Measurements from ENCODE around the gene TFPI.

TFPI gene

DNA sequence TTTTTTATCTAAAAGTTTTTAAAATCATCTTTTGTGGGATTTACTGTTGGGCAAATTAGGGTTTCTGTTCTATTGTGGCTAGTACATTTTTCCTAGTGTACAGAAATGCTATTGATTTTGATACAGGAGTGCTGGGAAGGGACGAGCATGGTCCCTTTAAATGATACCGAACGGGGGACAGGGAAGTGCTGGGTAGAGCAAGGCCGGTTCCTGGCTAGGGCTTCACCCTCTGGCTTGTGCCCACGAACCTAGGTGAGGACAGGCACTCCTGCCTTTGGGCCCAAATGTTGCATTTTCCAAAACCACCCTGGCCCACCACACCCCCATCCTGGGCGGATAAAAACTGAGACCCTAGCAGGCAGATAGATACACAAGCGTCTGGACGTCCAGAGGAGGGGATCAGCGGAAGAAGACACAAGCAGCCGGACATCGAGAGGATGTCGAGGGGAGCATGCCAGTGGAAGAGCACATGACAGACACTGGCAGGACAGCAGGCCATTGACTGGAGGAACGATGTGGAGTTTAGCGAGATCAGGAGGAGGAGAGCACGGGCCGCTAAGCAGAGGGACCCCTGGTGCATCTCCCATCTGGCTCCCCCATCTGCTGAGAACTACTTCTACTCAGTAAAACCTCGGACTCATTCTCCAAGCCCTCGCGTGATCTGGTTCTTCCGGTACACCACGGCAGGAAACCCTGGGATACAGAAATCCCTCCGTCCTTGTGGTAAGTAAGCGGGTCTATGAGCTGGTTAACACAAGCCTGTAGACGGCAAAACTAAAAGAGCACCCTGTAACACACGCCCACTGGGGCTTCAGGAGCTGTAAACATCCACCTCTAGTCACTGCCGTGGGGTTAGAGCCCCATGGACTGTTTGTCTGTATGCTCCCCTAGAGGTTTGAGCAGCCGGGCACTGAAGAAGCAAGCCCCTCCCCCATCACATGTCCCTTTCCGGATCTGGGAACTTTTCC is 92.7 kb downstream of the TFPI start:
- DNase-seq, result no peak

DNA sequence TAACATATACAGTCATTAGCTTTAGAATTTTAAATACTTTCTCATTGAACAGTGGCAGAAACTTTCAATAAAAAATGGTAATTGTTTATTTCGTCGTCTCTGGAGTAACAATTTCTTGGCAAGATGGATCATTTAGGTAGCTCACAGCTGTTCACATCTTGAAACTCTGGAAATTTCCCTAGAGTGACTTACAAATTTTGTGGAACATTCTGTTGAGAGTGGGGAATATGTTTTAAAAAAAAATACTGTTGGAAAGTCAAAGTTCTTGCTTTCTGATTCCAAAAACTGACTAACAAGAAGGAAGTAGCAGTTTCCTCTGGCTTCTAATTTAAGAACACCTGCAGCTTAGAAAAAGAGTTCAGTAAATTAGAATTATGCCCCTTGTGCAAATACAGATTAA is 95.0 kb downstream of the TFPI start:
- no peak for DNase-seq

DNA sequence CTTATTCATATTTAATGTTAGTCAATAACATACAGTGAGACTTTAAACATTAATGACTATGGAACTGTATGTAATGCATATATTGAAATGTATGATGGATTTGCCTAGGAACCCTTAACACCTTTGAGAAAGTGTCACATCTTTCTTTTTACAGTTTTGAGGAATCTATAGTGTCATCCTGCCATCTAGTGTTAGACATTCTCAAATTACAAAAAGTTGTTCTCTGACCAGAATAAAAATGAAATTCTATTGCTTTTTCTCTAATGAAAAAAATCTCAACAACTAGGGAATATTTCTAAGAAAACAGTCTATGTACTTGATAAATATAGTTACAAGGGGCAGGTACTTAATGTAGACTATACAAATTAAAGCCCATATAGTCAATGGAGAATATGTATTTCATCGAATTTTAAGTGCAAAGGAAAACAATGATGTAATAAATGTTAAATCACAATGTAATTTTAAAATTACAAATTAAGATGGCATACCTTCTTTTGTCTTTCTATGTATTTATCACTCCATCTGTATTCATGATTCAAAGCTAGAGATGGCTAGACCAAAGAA is 101.1 kb downstream of the TFPI start:
- no peak for DNase-seq

DNA sequence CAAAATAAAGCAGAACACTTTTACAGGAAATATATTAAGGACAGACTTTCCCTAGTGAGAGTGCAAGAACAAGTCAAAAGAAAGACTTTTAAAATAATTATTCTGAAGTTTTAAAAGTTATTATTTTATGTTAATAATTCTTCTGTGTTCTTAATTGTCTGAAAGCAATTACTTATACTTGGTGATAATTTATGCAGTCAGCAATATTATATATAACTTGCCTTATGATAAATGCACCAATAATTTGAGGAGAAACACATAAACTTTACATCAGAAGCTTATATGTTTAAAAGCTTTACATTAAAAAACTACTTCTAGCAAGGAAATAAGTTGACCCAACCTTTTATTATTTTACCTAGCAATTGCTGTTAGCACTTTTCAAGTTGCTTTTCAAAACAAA is 102.7 kb downstream of the TFPI start:
- no peak for DNase-seq

- DNase-seq, result no peak
Observed at GRCh38 chr2:187447336-187447735, 106.9 kb downstream of the TFPI start.

DNA sequence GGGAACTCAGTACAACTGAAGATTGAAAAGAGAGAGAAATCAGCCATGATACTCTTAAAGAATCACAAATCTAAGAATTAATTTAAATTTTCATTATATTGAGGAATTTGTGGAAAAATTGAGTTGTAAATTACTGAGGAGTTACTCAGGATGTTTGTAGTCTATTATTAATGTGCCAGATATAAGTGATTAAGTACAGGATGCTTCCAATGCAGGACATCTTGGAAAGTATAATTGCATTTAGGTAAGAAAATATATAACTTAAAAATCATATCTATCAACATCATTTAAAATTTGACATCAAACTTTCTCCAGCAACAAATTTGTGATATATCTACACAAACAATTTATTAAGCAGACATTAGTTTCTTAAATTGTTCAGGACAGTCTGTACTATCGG is 107.5 kb downstream of the TFPI start:
- DNase-seq, result no peak

- no peak for DNase-seq
Observed at GRCh38 chr2:187445051-187445450, 109.2 kb downstream of the TFPI start.

GRCh38 chr2:187442778-187443177 is 111.5 kb downstream of the TFPI start:
- DNase-seq, result no peak

DNA sequence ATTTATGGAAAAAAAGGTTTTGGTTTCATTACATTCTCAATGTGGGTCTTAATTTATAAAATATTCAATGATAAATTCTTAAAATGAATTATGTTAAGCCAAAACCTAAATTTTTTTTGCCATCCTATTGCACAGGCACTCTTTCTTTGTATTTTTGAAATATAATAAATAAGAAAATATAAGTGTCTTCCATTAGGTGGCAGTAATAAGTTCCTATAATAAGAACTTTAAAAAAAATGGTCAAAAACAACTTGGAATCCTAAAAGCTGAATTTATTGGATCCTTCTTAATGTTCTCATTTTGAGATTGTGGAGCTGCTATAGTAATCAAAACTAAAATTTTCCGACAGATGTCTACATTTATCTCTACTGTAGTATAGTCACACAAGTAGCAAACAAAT is 111.9 kb downstream of the TFPI start:
- no peak for DNase-seq

DNA sequence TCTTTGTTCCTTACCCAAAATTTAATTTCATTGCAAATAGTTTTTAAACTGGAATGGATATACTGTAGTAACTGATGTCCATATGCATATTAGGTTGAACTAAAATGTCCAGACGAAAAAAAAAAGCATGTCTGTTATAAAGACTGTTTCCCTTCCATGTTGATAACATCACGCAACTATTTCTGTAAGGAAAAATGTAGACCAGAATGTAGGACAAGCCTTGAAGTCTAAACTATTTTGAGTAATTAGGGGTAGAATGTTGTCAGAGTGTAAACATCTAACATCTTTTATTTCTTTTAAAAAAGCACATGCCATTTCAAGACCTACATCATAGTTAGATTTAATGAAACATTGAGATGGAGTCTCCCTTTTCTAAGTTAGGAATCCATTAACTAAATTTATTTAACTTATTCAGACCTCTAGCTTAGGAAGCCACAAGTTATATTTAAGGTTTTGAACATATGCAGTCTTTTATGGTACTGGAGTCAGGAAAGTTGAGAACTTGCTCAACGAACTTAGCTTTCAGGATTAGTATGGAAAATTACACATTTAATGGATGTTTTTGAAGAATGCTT is 114.0 kb downstream of the TFPI start:
- DNase-seq, result no peak

DNA sequence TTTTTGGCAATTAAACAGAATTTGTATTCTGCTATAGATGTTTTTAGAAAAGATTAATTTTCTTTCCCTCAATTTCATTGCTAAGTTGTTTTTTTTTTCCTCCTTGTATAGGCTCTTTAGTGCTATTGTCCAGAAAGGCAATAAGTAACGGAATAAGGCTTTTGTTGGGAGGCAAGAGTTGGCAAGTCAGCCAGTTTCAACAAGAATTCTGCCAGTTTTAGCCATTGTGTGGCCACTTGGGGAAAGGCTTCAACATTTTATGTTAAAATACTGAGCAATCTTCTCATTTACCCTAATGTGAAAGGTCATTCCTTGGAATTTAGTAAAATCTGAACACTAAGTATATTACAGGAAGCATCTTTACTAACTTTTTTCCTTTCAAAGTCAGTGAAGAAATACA is 115.8 kb downstream of the TFPI start:
- DNase-seq, result no peak

DNA sequence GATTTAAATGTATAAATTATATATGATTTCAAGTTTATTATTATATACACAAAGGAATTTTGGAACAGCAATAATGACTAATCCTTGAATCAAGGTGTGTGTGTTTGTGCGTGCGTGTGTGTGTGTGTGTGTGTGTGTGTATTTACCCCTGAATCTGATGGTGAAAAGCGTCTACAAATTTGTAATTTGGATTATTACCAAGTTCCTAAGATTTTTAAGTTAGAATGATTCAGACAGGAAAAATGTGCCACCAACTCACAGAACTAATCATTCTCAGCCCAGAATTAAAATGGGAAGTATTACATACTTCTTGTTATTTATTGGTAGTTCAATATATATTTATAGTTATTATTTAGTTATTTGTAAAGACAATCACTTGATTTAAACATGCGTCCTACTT is 118.5 kb downstream of the TFPI start:
- no peak for DNase-seq

DNA sequence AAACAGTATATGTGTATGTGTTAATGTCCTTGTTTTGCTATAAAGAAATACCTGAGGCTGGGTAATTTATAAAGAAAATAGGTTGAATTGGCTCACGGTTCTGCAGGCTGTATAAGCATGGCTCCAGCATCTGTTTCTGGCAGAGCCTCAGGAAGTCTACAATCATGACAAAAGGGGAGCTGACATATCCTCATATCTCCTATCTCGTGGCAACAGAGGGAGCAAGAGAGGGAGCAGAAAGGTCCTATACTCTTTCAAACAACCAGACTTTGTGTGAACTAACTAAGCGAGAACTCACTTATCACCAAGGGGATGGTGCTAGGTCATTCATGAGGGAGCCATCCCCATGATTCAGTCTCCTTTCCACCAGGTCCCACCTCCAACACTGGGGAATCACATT is 119.2 kb downstream of the TFPI start:
- DNase-seq, result no peak

DNA sequence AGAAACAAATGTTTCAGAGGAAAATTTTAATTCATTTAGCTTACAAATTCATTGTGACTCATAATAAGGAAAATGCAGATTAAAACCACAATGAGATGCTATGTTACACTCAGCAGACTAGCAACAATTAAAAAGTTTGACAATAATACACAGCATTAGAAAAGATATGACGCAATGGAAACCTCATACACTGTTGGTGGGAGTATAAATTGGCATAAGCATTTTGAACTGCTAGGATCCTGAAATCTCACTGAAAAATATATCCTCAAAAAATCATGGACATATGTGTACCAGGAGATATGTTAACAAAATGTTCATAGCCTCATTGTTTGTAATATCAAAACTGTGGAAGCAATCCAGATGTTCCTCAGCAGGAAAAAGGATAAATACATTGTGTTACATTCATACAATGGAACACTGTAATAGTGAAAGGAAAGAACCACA is 119.9 kb downstream of the TFPI start:
- no peak for DNase-seq

DNA sequence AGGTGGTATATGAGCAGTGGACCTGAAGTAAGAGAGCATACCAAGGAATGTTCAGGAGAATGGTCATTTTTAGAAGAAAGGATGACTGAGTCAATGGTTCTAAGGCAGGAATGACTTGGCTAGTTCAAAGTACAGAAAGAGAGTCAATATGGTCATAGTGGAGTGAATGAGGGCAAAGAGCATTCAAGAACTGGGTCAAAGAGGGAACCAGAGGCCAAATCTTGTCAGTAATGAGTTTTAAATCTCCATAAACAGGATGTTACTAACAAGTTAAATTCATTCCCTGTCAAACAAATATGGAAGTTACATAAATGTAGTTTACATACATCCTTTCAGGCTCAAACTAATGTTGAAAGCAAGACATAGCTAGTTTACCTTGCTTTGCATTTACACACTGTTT is 122.3 kb downstream of the TFPI start:
- no peak for DNase-seq

- DNase-seq, result no peak
Observed at GRCh38 chr2:187429989-187430388, 124.2 kb downstream of the TFPI start.

- no peak for DNase-seq
Observed at GRCh38 chr2:187424146-187424545, 130.1 kb downstream of the TFPI start.

GRCh38 chr2:187422282-187422681 is 132.0 kb downstream of the TFPI start:
- DNase-seq, result no peak

DNA sequence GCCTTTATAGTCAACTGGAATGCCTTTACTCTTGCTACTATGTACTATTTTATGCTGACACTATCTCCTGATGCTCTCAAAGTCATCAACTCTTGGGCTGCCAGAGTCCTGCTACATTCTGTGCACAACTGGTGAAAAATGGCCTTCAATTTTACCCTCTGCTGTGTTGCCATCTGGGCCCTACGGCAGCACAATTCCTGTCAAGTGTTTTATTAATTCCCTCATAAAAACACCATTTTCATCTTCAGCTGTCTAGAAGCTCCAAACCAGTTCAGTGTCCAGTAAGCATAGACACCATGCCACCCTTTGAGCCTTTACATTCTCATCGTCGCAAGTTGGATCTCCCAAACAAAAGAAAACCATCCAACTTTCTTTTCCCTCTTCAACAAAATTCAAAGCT is 132.7 kb downstream of the TFPI start:
- no peak for DNase-seq

GRCh38 chr2:187419808-187420207 is 134.4 kb downstream of the TFPI start:
- DNase-seq, result no peak

DNA sequence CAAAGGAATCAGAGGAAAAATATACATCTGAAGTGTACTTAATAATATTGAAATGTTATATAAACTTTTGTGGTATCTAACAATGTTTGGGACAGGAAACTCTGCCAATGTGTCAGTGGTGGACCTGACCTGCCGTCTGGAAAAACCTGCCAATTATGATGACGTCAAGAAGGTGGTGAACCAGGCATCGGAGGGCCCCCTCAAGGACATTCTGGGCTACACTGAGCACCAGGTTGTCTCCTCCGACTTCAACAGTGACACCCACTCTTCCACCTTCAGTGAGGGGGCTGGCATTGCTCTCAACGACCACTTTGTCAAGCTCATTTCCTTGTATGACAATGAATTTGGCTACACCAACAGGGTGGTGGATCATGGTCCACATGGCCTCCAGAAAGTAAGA is 138.8 kb downstream of the TFPI start:
- DNase-seq, result no peak
